Measurements from ENCODE around the gene P2RY12. TPM values are rescaled to one million over a fixed set of nuclear protein-coding genes. Genes with fewer than 3 reads are reported as not detected.
"Not testable (repeated sequence)": the region's sequence is repeated elsewhere in the genome, so short reads cannot be mapped to it uniquely, and the experiment has no call there.

Gene P2RY12
- total RNA-seq, 1 donor from 2014 or later = not detected

GRCh38 chr3:151393146-151393830, 8.7 kb upstream of the P2RY12 start:
- ATAC-seq = no peak

GRCh38 chr3:151392191-151392590, 7.6 kb upstream of the P2RY12 start:
- not testable (repeated sequence) for ATAC-seq

- ATAC-seq = no peak
Observed at GRCh38 chr3:151391720-151392119, 7.2 kb upstream of the P2RY12 start.

DNA sequence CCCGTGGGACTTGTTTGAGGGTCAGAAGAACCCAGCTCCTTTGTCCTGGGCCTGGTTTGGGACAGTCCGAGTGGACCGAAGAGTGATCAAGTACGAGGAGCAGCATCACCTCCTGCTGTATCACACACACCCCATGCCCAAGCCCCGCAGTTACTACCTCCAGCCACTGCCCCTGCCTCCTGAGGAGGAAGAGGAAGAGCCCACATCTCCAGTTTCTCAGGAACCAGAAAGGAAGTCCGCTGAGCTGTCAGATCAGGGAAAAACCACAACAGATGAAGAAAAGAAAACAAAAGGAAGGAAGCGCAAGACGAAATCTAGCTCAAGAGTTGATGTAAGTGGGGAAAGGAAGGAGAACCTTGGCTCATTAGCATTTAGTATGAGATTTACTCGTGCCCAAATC, 3.3 kb upstream of the P2RY12 start:
- no peak for ATAC-seq

DNA sequence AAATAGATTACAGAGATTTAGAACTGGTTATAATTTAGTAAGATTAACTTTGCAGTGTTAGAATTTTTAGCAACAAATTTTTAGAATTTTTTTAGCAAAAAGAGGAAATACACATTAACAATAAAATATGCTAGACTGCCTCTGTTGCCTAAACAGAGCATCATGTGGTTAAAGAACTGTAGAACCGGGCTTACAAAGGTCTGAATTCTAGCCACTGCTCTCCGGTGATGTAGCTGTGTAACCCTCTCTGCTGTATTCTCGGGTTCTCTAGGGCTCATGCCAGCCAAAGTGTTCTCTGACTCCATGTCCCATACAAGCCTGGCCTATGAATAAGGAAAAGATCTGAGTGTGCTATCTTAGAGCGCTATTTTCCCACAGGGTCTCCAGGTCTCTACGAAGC, 2.9 kb upstream of the P2RY12 start:
- ATAC-seq = no peak

- no peak for ATAC-seq
Observed at GRCh38 chr3:151386056-151386455, 1.5 kb upstream of the P2RY12 start.

DNA sequence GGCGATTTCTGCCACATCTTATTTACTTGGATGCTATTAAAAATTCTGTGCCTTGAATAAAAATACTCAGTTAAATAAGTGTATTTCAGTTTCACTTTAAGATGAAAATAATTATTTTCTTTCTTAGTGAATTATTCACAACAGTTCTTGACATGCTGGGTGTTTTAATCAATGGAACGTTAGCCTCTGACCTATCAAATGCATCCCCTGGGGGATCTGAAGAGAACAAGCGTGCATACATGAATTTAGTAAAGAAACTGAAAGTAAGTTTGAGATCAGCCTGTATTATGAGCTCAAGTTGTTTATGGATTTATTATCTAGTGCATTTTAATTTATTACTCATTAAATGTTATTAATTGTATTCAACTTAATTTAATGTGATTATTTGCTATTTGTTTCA, 597 bp downstream of the P2RY12 start:
- ATAC-seq = no peak

- no peak for ATAC-seq
Observed at GRCh38 chr3:151383111-151383510, 1.4 kb downstream of the P2RY12 start.

- peak; percentile 32 for ATAC-seq
Observed at GRCh38 chr3:151382671-151383070, 1.9 kb downstream of the P2RY12 start.

- ATAC-seq = no peak
Observed at GRCh38 chr3:151379083-151379734, 5.3 kb downstream of the P2RY12 start.

DNA sequence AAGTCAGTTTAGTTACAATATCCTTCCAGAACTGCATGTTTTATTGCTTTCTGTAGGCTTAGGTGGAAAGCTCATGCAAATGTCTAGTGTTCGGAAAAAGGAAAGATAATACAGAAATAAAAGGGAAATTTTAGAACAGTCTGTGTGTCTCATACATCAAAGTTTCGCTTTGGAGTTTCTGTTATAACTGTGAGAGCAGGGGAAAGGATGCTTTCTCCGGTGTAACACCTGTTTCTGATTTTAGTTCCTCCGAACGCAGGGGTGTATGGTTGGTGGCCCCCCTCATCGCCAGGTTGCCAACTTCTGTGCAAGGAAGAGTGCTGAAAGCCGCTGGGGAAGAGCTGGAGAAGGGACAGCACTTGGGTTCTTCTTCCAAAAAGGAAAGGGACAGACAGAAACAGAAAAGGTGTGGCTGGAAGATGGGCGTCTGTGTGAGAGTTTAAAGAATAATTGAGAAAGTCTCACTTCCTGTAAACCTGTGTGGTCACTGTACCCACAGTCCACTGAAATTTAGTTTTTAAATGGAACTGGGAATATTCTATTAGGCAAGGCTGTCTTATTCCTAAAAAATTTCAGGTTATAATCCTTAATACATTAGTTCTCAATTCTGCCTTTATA, 6.7 kb downstream of the P2RY12 start:
- ATAC-seq = no peak

DNA sequence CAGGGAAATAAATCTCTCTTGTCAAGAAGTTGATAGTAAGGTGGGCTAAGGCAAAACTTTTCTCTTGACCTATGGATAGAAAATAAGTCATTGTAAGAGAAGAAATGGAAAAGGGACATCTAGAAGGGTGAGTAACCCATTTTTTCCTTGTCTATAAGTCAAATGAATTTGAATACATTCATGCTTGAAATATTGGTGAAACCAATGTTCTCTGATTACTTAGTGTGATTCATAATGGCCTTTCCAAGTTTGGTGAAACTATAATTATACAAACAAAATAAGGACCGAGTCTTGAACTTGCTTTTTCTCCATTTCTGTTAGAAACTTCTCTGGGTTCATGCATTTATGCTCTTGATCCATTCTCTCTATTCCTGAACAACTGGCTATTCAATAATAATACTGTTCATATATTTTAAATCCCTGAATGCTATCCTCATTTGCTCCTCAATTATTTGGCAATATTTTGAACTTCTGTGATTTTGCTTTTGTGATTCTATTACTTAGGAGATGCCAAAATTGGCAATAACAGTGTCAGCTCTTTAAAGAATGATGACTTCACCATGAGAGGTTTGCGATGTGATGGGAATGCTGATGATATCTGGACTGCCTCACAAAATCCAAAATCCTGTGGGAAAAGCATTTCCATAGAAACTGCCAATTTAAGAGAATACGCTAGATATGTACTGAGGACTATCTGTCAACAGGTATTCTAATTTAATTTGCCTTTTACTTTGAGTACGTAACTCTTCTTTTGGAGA, 12.3 kb downstream of the P2RY12 start:
- ATAC-seq = no peak

DNA sequence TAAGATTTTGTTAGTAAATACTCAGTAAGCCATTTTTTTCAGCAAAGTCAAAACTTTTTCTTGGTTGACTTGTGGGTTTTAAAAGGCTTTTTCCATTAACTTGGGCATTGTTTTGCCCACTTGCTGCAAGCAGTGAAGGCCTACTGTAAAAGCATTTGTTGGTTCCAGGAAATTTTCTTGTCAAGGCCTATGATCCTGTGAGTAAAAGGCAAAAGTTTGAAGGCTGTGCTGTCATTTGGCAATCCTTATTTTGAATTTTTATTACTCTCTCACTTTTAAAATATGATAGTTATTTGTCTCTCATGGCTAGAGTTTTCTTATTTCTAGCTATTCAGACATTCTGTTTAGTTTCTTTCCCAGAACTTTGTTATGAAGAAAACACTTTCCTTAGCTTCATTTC, 13.0 kb downstream of the P2RY12 start:
- no peak for ATAC-seq

DNA sequence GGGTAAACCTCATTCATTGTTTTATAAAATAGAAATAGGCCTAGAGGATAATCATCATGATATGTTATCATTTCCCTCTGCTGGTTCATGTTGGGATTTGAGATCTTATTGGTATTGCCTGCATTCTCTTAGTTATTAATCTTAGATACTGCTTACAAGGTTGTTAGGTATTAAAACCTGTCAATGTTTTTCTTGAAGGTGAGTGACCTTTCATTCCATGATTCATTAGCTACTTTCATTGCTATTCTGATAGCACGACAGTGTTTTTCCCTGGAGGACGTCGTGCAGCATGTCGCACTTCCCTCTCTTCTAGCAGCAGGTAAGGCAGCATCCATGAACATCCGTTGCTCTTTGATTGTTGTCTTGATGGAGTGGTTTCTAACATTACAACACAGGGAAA, 17.1 kb downstream of the P2RY12 start:
- no peak for ATAC-seq

GRCh38 chr3:151366993-151367392, 17.6 kb downstream of the P2RY12 start:
- no peak for ATAC-seq

GRCh38 chr3:151362751-151363174, 21.8 kb downstream of the P2RY12 start:
- no peak for ATAC-seq

- ATAC-seq = no peak
Observed at GRCh38 chr3:151357463-151357850, 27.1 kb downstream of the P2RY12 start.

DNA sequence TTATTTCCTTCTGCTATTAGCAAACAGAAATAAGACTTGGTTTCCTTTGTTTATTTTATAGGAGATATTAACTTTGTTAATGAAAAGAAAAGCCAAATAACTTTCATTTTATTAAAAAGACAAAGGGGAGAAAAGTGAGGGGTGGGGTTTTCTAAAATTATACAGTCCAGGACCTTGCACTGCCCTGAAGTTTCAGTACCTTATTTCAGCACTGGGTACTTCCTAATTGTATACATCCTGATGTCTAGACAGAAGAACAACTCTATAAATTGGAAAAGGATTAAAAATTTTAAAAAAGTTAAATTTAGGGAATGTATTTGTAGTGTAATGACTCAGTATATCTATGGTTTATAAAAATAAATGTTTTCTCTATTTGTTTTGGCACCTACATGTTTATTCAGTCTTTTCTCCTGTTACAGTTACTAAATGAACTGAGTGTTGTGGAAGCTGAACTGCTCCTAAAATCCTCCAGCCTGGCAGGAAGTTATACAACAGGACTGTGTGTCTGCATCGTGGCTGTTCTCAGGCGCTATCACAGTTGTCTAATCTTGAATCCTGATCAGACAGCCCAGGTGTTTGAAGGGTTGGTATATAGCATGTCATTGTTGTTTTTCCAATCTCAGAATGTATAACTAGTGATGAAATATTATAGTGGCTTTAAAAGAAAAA, 27.6 kb downstream of the P2RY12 start:
- no peak for ATAC-seq

DNA sequence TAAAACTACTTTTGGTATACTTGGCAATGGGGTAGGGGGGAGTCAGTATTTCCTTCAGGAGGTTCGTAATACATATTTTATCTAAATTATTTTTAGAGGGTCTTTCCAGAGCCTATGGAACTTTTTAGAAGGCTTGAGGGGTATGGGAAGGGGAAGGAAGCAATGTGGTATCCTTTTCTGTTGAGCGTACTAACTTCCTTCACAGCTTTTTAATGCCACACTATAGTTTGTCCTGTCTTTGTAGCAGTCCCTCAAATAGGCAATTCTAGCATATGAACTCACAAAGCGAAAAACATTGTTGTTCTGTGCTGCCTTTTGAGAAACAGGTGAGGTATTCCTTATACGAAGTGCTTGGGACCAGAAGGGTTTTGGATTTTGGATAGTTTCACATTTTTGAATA, 32.9 kb downstream of the P2RY12 start:
- ATAC-seq = no peak

- ATAC-seq = no peak
Observed at GRCh38 chr3:151351219-151351618, 33.3 kb downstream of the P2RY12 start.

DNA sequence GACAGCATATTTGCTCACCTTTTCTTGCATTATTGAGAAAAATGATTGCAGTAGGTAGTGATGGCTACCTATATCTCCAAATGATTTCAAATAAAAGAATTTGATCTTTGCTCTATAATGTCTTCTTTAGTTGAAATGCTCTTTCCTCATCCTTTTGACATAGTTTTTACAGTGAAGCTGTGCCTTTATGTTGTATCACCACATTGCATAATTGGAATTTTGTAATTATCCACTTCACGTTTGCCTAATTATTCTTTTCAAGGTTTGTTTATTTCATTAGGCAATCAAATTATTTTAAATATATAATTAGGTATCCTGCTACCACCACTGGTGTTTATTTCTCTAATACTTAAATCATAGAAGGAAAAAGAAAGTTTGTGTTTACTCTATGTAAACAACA, 33.9 kb downstream of the P2RY12 start:
- no peak for ATAC-seq

GRCh38 chr3:151347432-151347831, 37.1 kb downstream of the P2RY12 start:
- no peak for ATAC-seq

- no peak for ATAC-seq
Observed at GRCh38 chr3:151346292-151346691, 38.3 kb downstream of the P2RY12 start.

Data from esophagus mucosa (tissue), 1 donor.